ENCODE measurements around the gene VMAC.
A peak's percentile ranks its signal among the peaks of the same experiment; 100 is the strongest.
"Not testable (repeated sequence)": the region's sequence is repeated elsewhere in the genome, so short reads cannot be mapped to it uniquely, and the experiment has no call there.

The VMAC gene, protein sequence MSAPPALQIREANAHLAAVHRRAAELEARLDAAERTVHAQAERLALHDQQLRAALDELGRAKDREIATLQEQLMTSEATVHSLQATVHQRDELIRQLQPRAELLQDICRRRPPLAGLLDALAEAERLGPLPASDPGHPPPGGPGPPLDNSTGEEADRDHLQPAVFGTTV

DNA sequence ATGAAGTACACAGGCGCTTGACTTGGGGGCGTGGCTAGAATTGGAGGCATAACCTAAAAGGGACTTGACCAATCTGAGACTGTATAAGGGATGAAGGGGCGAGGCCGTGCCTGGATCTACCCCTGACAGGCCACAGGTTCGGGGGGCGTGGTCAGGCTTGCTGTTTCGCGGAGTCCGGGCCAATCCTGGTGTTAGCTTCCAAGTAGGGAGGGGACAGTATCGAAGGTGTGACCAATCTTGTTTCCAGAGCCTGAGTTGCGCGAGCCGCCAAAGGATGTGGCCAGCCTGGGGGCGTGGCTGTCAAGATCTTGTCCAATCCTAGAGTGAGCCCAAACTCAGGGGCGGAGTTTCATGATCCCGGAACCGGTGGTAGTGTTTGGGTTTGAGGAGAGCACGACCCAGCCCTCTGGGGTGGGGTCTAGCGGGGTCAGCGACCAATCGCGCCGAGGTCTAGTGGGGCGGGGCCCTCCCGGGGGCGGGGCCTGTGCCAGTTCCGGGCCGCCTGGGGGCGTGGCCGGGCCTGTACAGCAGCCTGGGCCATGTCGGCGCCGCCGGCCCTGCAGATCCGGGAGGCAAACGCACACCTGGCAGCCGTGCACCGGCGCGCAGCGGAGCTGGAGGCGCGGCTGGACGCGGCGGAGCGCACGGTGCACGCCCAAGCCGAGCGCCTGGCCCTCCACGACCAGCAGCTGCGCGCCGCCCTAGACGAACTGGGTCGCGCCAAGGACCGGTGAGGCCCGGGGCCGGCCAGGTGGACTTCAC, at the start of gene VMAC:
VMAC (plus strand) TSS at position 521 of the 762 bp plus-strand sequence; CDS start at position 540, 19 bp downstream.
- peak; percentile 99 to 100 for DNase-seq (ENCODE audit: low read depth in 2 of 2, low spot score in 1 of 2)

DNA sequence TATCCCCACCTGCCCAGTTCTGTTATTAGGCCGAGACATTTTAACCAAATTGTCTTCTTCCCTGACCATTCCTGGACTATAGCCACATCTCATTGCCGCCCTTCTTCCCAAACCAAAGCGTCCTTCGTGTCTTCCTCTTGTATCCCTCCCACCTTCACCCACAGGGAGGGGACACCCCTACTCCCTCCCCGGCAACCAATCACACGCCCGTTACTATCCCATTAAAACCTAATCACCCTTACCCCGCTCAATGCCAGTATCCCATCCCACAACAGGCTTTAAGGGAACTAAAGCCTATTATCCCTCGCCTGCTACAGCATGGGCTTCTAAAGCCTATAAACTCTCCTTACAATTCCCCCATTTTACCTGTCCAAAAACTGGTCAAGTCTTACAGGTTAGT, 49.5 kb upstream of the VMAC start:
- not testable (repeated sequence) for DNase-seq (ENCODE audit: low read depth in 2 of 2, low spot score in 1 of 2)

DNA sequence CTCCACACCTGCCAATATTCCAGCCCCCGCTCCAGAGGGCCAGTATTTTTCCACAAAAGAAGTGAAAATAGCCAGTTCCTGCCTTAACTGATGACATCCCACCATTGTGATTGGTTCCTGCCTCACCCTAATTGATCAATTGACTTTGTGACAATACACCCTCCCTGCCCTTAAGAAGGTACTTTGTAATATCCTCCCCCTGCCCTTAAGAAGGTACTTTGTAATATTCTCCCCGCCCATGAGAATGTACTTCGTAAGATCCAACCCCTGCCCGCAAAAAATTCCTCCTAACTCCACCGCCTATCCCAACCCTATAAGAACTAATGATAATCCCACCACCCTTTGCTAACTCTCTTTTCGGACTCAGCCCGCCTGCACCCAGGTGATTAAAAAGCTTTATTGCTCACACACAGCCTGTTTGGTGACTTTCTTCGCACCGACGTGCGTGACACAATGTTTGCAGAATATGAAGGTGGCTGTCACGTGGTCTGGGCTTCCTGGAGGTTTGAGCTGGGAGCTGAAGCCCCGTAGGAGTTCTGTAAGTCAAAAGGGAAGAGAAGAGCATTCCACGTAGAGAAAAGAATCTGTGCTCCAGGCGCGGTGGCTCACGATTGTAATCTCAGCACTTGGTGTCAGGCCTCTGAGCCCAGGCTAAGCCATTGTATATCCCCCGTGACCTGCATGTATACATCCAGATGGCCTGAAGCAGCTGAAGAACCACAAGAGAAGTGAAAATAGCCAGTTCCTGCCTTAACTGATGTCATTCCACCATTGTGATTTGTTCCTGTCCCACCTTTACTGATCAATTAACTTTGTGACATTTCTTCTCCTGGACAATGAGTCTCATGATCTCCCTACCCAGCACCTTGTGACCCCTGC, 47.2 kb upstream of the VMAC start:
- DNase-seq (ENCODE audit: low read depth in 2 of 2, low spot score in 1 of 2) = no peak

DNA sequence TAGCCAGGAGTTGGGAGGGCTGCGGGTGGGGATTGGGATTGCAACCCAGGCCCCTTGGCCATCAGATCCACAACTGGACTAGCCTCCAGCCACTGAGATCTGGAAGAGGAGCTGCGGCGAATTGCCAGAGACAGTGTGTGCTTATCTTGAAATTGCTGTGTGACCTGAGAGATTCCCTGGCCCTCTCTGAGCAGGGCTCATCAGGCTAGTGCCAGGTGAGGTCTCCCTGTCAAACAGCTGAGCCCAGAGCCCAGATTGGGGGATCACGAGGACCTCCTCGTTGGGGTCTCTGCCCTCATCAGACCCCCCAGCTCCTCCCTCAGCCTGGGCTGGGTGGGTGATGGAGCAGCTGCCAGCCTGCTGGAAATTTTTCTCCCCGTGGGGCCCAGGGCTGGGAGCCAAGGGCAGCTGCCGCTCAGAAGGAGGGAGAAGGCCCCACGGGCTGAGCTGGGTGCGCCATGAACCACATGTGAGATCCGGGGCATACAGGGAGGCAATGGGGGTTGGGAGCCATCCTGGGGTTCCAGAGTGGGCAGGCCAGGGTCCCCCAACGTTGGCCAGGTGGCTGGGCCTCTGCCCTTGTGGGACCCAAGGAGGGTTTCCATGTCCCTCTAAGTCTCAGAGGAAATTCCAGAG, 41.5 kb upstream of the VMAC start:
- no peak for DNase-seq (ENCODE audit: low read depth in 2 of 2, low spot score in 1 of 2)

DNA sequence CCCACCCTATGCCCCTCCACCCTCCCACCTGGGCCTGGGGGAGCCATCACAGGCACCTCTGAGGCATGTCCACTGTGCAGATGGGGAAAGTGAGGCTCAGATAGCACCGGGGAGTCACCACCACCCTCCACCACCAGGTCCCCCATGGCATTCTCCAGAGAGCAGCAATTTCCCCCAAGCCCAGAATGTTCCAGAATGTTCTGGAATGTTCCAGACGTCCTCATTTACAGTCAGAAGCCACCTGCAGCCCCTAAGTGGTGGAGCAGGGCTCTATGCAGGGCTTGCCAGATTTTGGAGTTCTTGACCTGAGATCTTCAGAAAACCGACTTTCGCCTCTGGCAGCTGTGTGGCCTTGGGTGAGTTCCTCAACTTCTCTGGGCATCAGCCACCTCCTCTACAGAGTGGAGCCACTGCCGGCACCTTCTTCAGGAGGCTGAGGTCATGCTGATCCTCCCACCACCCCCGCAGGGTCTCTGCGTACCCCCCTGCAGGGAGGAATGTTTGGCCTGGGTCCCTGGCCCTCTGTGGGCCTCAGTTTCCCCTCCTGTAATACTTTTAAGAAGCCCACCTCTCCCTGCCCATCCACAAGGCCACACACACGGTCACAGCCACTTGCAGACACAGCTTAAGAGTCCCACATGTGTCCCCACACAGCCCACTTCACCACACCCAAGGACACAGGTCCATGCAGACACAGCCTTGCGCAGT, 40.5 kb upstream of the VMAC start:
- DNase-seq (ENCODE audit: low read depth in 2 of 2, low spot score in 1 of 2) = no peak

DNA sequence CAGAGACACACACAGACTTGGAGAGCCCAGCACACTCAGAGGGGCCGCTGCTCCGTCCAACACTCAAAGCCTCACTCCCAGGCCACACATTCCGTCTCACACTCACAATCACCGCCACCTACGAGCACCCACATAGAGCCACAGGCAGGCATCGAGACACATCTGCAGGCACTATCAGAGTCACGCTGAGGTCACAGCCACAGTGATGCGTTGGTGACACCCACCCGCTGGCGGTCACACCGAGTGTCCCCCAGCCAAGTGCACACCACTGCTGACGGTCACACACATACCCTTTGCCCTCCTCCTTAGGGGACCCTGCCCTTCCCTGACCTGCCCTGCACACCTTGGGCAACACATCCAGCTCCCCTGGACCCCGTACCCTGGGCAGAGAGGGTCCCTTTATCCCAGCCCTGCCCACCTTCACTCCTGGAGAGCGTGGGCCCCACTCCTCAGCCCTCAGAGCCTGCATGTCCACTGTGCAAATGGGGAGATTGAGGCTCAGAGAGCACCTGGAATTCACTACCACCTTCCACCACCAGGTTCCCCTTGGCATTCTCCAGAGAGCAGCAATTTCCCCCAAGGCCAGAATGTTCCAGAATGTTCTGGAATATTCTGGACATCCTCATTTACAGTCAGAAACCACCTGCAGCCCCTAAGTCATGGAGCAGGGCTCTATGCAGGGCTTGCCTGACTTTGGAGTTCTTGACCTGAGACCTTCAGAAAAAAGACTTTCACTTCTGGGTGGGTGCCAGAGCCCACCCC, 39.8 kb upstream of the VMAC start:
- DNase-seq (ENCODE audit: low read depth in 2 of 2, low spot score in 1 of 2) = no peak

DNA sequence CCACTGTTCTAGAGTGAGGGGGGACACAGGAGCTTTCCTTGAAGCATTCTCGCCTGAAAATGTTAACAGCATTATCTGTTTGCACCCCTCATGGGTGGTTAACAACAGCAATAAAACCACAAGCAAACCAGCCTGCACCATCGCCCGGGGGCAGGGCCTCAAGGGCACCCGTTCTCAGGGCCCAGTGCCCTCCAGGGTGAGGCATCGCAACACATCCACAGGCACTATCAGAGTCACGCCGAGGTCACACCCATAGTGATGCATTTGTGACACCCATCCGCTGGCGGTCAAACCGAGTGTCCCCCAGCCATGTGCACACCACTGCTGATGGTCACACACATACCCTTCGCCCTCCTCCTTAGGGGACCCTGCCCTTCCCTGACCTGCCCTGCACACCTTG, 38.9 kb upstream of the VMAC start:
- DNase-seq (ENCODE audit: low read depth in 2 of 2, low spot score in 1 of 2) = no peak

DNA sequence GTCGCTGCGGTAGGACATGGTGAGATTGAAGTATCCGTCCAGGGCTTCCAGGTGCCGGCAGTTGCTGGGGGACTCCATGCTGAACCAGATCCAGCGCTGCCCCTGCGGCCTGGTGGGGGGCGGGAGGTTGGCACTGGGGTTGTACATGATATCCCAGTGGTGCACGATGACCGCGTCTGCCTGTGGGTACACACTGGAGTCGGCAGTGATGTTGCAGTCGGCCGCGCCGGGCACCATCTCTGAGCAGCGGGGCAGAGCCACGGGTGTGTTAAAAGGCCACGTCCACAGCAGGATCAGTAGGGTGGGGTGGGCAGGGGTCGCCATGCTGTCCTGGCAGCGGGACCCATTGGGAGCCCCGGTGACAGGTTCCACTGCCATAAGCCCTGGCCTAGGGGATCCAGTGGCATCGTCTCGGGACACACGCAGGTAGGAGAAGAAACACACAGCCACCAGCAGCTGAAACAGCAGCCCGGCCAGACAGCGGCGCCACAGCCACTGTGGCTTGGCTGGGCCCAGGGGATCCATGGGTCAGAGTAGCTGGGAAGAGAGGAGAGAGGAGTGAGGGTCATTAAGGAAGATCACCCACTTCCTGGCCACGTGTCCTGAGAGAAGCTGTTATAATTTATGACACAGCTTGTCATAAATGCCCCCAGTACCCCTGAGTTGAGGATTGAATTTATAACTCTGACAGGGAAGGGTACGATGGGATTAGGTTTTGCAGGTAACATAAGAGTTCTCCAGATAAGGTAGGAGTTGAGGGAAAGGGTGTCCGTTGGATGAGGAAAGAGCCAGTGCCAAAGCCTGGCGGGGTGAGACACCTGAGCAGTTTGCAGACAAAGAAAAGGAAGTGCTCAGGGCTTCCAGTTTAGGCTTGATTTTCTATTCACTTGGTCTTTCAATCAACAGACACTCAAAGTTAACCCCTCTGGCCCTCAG, 37.2 kb upstream of the VMAC start:
- DNase-seq (ENCODE audit: low read depth in 2 of 2, low spot score in 1 of 2) = no peak

DNA sequence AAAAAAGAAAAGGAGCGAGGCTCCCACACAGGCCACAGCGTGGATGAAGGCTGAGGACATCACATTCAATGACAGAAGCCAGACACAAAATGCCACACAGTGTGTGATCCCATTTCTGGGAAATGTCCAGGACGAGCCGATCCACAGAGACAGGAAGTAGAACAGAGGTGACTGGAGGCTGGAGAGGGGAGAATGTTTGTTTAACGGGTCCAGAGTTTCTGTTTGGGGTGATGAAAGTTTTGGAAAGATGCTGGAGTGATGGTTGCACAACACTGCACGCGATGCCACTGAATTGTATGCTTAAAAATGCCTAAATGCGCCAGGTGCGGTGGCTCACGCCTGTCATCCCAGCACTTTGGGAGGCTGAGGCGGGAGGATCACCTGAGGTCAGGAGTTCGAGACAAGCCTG, 33.7 kb upstream of the VMAC start:
- no peak for DNase-seq (ENCODE audit: low read depth in 2 of 2, low spot score in 1 of 2)

DNA sequence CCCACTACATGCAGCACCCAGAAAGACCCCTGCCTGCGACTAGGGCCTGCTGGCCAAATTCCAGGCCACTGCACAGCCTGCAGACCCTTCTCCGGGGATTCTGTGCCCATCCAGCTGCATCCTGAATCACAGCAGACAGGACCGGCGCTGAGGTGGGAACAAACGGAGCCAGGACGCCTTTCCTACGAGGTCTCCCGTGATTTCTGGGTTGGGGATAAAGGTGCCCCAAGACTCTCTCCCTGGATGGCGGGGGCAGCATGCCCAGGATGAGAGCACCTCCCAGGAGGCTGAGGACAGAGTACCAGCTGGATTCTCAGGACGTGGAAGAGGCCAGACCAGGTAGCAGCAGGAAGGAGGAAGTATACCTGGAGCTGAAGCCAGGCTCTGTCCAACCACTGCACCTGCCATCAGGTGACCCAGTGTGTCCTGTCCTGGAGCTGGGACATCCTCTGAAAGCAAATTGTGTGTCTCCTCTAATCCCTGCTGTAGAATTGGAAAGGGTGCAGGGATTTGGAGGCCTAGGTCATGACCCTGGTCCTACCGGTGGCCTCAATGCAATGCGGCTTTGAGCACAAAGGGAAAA, 31.0 kb upstream of the VMAC start:
- DNase-seq (ENCODE audit: low read depth in 2 of 2, low spot score in 1 of 2) = no peak

DNA sequence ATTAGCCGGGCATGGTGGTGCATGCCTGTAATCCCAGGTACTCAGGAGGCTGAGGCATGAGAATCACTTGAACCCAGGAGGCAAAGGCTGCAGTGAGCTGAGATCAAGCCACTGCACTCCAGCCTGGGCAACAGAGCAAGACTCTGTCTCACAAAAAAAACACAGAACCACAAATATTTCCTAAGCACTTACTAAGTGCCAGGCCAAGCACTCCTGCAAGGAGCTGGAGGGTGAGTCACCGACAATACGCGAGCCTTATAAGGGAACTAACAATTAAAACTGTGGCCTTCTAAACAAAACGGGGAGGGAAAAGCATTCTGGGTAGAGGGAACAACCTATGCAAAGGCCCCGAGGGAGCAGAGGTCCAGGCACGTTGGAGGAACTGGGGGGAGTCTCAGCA, 30.2 kb upstream of the VMAC start:
- not testable (repeated sequence) for DNase-seq (ENCODE audit: low read depth in 2 of 2, low spot score in 1 of 2)

DNA sequence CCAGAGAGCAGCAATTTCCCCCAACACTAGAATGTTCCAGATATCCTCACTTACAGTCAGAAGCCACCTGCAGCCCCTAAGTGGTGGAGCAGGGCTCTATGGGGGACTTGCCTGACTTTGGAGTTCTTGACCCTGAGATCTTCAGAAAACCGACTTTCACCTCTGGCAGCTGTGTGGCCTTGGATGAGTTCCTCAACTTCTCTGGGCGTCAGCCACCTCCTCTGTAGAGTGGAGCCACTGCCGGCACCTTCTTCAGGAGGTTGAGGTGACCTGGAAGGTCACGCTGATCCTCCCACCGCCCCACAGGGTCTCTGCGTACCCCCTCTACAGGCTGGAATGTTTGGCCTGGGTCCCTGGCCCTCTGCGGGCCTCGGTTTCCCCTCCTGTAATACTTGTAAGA, 27.2 kb upstream of the VMAC start:
- DNase-seq (ENCODE audit: low read depth in 2 of 2, low spot score in 1 of 2) = no peak

DNA sequence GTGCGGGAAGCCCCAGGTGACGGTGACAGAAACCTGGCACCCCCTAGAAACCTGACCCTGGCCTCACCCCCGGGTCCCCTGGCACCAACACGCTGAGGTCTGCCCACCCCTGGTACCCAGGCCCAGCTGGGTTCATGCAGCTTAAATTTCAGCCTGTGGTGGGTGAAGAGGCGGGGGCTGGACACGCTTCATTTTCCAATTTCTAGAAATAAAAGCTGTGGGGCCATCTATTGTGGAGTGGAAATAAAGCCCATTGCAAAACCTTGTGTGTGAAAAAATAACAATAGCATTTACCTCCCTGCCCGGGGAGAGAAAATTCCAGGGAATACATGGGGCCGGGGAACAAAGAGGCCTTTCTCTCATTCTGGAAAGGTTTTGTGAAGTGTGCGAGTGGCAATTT, 26.8 kb upstream of the VMAC start:
- no peak for DNase-seq (ENCODE audit: low read depth in 2 of 2, low spot score in 1 of 2)

DNA sequence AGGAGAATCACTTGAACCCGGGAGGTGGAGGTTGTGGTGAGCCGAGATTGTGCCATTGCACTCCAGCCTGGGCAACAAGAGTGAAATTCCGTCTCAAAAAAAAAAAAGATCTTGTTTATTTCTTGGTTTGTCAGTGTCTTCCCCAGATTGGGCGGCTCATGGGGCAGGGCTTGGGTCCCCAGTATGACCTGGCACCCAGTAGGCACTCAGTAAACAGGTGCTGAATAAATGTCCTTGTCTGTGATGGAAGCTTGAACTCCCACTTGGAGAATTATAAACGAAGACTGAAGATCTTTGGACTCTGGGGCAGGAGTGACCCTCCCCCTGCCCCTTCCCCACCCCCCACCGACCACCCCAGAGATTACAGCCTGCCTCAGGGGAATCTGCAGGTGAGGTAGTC, 24.5 kb upstream of the VMAC start:
- DNase-seq (ENCODE audit: low read depth in 2 of 2, low spot score in 1 of 2) = no peak

DNA sequence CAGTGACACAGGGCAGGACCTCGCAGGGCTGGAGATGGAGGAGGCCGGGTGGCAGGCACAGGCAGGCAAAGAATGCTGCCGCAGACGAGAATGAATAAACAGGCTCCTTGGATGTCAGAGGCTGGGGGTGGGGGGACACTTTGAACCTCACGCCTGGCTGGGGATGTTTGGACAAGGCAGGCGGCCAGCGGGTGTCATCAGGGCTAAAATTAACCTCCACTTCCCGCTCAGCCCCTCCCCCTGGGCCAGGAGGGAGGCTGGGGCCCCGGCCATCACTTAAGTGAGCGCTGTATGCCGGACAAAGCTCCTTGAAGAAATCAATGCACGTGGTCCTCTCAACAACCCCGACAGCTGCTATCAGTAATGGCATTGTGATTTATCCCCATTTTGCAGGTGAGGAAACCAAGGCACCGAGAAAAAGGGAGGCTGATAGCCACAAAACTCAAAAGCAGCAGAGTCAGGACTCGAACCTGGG, 24.0 kb upstream of the VMAC start:
- DNase-seq (ENCODE audit: low read depth in 2 of 2, low spot score in 1 of 2) = no peak

DNA sequence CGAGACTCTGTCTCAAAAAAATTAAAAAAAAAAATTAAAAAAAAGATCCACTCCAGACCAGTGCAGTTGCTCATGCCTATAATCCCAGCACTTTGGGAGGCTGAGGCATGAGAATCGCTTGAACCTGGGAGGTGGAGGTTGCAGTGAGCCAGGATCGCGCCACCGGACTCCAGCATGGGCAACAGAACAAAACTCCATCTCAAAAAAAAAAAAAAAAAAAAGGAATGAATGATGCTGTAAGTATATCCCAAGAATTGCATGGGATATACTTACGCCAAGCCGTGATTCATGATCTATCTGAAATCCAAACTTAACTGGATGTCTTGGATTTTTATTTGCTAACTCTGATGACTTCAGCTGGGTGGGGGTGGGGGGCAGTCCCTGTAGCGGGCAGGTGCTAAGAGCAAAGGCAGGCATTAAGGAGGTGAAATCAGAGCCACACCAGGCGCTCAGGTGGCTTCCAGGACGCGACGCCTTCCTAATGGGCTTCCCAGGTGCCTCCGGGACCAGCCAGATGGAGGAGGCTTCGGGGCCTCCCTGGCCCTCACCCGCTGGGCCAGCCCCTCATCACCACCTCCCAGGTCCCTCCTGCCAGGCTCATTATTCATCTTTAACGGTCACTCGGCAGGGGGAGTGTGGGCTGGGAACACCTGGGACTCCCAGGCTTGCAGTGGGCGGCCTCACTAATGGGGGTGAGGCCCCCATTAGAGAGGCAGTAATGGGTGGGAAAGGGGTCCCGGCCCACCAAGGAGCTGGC, 23.0 kb upstream of the VMAC start:
- DNase-seq (ENCODE audit: low read depth in 2 of 2, low spot score in 1 of 2) = no peak

DNA sequence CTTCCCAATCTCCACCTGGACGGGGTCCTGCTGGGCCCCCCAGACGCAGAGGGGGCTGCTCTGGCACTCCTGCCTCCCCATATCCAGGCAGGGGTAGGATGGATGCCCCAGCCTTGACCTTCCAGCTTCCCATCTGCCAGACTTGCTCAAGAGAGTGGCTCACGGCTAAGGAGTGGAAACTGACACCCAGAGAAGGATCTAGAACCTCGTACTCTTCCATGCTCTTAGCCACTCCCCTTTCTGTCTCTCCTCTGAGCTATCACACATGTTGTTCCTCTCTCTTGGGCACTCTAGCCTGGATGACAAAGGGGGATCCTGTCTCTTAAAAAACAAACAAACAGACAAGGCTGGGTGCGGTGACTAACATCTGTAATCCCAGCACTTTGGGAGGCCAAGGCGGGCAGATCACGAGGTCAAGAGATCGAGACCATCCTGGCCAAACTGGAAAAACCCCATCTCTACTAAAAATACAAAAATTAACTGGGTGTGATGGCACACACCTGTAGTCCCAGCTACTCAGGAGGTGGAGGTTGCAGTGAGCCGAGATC, 22.2 kb upstream of the VMAC start:
- no peak for DNase-seq (ENCODE audit: low read depth in 2 of 2, low spot score in 1 of 2)

Measured in stimulated activated CD8-positive, alpha-beta memory T cell treated with anti-CD3 and anti-CD28 coated beads, Interleukin-4, amount 100 ng/mL, for 1 hour (primary cell).